A549 (cell line): ENCODE results near the gene TMEM207. TPM values are rescaled to one million over a fixed set of nuclear protein-coding genes. Genes with fewer than 3 reads are reported as not detected.

Experiments
- ATAC-seq, 2 experiments: fragments of 200-7000 bp in 1 of 2; fragments of >200 bp in 1 of 2; cut with Nextera tagmentation in 1 of 2; cut with Tn5 transposase in 1 of 2; 3 replicates each; pipeline versions ENCODE4 v1.8.0 to v1.9.1; 2018 to 2020; ENCODE audit warnings: mild to moderate bottlenecking in 1 of 2, moderate library complexity in 1 of 2
- CTCF ChIA-PET: fragments of 300-600 bp; sonication (Branson Sonifier 250); formaldehyde crosslinking; extraction: SDS; loops from one replicate; lab custom pipeline; 2021; ENCODE audit warnings: antibody characterized with exemption, inconsistent platforms; lab: Yijun Ruan, JAX
- POLR2A ChIA-PET: fragments of 350-600 bp; formaldehyde crosslinking; extraction: SDS; loops from one replicate; lab custom pipeline; 2021; ENCODE audit warnings: antibody characterized with exemption, inconsistent platforms; lab: Yijun Ruan, JAX
- DNase-seq, 2 experiments: peaks; one replicate each; pipeline versions ENCODE4 v3.0.0 to v3.0.0-alpha.2; 2011 to 2016; ENCODE audit warnings: low read depth in 1 of 2, low spot score in 1 of 2
- FAIRE-seq: peaks from 2 replicates; lab custom pipeline; 2011; peaks lifted over from hg19 to GRCh38; lab: Jason Lieb, UNC
- H3K27ac ChIP-seq, 2 experiments: fragments of >200 bp; sonication (Bioruptor Twin); formaldehyde crosslinking; 3 replicates each; pipeline ENCODE4 v1.5.1; 2016 to 2017
- H3K4me1 ChIP-seq: fragments of >200 bp; sonication (Bioruptor Twin); formaldehyde crosslinking; 3 replicates; pipeline ENCODE4 v1.6.1; 2016
- H3K4me2 ChIP-seq: fragments of >200 bp; sonication (Bioruptor Twin); formaldehyde crosslinking; 3 replicates; pipeline ENCODE4 v1.6.1; 2016
- H3K4me3 ChIP-seq: fragments of >200 bp; sonication (Bioruptor Twin); formaldehyde crosslinking; 3 replicates; pipeline ENCODE4 v1.5.1; 2016
- H3K9me3 ChIP-seq: fragments of >200 bp; sonication (Bioruptor Twin); formaldehyde crosslinking; 3 replicates; pipeline ENCODE4 v1.6.1; 2016
- BCL3 ChIP-seq: fragments of >200 bp; sonication (Bioruptor Twin); formaldehyde crosslinking; IDR thresholded peaks from 3 replicates; pipeline ENCODE4 v1.6.1; 2016
- CBX8 ChIP-seq: fragments of 200-600 bp; sonication (generic); IDR thresholded peaks from 2 replicates; pipeline ENCODE4 v1.6.1; 2016
- CEBPB ChIP-seq, 2 experiments: fragments of >200 bp in 1 of 2; sonication (Bioruptor Twin) in 1 of 2; formaldehyde crosslinking in 1 of 2; IDR thresholded peaks; 2 replicates each; pipeline ENCODE4 v1.6.1; 2012 to 2016
- CHD2 ChIP-seq: fragments of 150-350 bp; IDR thresholded peaks from 2 replicates; pipeline ENCODE4 v1.6.1; 2014; ENCODE audit warnings: low read length; ENCODE audit not compliant: partially characterized antibody
- CHD4 ChIP-seq: fragments of 200-600 bp; sonication (generic); IDR thresholded peaks from 2 replicates; pipeline ENCODE4 v1.6.1; 2016; ENCODE audit warnings: antibody characterized with exemption, mild to moderate bottlenecking, borderline replicate concordance
- EP300 ChIP-seq, 2 experiments: fragments of >200 bp; sonication (Bioruptor Twin); formaldehyde crosslinking; IDR thresholded peaks; 2 replicates in 1 of 2; 3 replicates in 1 of 2; pipeline ENCODE4 v1.6.1; 2016 to 2017
- GATA3 ChIP-seq: IDR thresholded peaks from 2 replicates; pipeline ENCODE4 v1.6.1; 2012; ENCODE audit warnings: borderline replicate concordance
- HDAC2 ChIP-seq: fragments of 200-600 bp; sonication (generic); IDR thresholded peaks from 2 replicates; pipeline ENCODE4 v1.6.1; 2016
- HOXB13 ChIP-seq: fragments of 250-450 bp; sonication (Bioruptor Pico); IDR thresholded peaks from 2 replicates; pipeline ENCODE4 v1.5.0; 2020; ENCODE audit warnings: low read depth, mild to moderate bottlenecking, moderate library complexity
- HOXB5 ChIP-seq: fragments of 250-450 bp; sonication (Bioruptor Pico); IDR thresholded peaks from 2 replicates; pipeline ENCODE4 v1.5.0; 2020; ENCODE audit warnings: mild to moderate bottlenecking, moderate library complexity
- KDM1A ChIP-seq: fragments of 200-600 bp; sonication (generic); IDR thresholded peaks from 2 replicates; pipeline ENCODE4 v1.6.1; 2016; ENCODE audit warnings: low read depth, mild to moderate bottlenecking
- KDM5A ChIP-seq: fragments of 200-600 bp; sonication (generic); IDR thresholded peaks from 2 replicates; pipeline ENCODE4 v1.6.1; 2016; ENCODE audit warnings: antibody characterized with exemption, mild to moderate bottlenecking
- MYC ChIP-seq: IDR thresholded peaks from 2 replicates; pipeline ENCODE4 v1.6.1; 2012; ENCODE audit warnings: mild to moderate bottlenecking, inconsistent platforms, low read length, improper control_type of control experiment, borderline replicate concordance
- NFE2L2 ChIP-seq: fragments of 150-350 bp; conservative IDR thresholded peaks from 2 replicates; pipeline ENCODE4 v1.6.1; 2014; ENCODE audit warnings: low read length
- NR3C1 ChIP-seq: fragments of >200 bp; sonication (Bioruptor Twin); formaldehyde crosslinking; IDR thresholded peaks from 3 replicates; pipeline ENCODE4 v1.6.1; 2017
- PBX3 ChIP-seq: IDR thresholded peaks from 2 replicates; pipeline ENCODE4 v1.6.1; 2012
- POLR2A ChIP-seq: IDR thresholded peaks from 2 replicates; pipeline ENCODE4 v1.6.1; 2012; ENCODE audit warnings: mild to moderate bottlenecking, low read length
- POLR2AphosphoS2 ChIP-seq: conservative IDR thresholded peaks from 2 replicates; pipeline ENCODE4 v1.6.1; 2012; ENCODE audit warnings: low read length, improper control_type of control experiment, inconsistent platforms
- RFX5 ChIP-seq: fragments of 450-650 bp; IDR thresholded peaks from 2 replicates; pipeline ENCODE4 v1.7.1; 2014; ENCODE audit warnings: antibody characterized with exemption, mild to moderate bottlenecking, moderate library complexity
- SREBF2 ChIP-seq: fragments of 450-650 bp; IDR thresholded peaks from 2 replicates; pipeline ENCODE4 v1.6.1; 2014; ENCODE audit warnings: mild to moderate bottlenecking, moderate library complexity
- ZFP36 ChIP-seq: fragments of 450-650 bp; IDR thresholded peaks from 2 replicates; pipeline ENCODE4 v1.6.1; 2014; ENCODE audit warnings: borderline replicate concordance; ENCODE audit not compliant: partially characterized antibody
- ZNF302 ChIP-seq: fragments of 250-450 bp; sonication (Bioruptor Pico); IDR thresholded peaks from 2 replicates; pipeline ENCODE4 v1.9.0; 2021; ENCODE audit warnings: inconsistent platforms, mild to moderate bottlenecking, moderate library complexity
- WGBS: methylation state at CpG from one replicate; pipeline ENCODE4 v1.1.6; 2017; ENCODE audit errors: missing lambda C conversion rate; 5-methylcytosine and 5-hydroxymethylcytosine counted together
- polyA plus RNA-seq, 4 experiments: library from polyadenylated mRNA; depleted of rRNA in 3 of 4; stranded (reverse); fragments of >200 nt; fragmentation: RNase III in 1 of 4; extraction: RNeasy Plus Mini Kit Qiagen cat#74134 plus additional on column Dnase treatment in 1 of 4; gene quantifications; 2 replicates in 3 of 4; 3 replicates in 1 of 4; pipeline ENCODE4 v1.2.3, GENCODE V29; 2011 to 2017
- TF ChIP-seq, protein P1 (sequence below): fragments of 250-450 bp; sonication (Bioruptor Pico); IDR thresholded peaks from 2 replicates; pipeline ENCODE4 v1.5.0; 2021; ENCODE audit warnings: mild to moderate bottlenecking, moderate library complexity, borderline replicate concordance
- TF ChIP-seq, protein P2 (sequence below): IDR thresholded peaks from 2 replicates; pipeline ENCODE4 v1.6.1; 2012; ENCODE audit warnings: low read depth, borderline replicate concordance

TMEM207 gene
- polyA plus RNA-seq, 2 of the 4 experiments (the other 2 are of a cell fraction): not detected

DNA sequence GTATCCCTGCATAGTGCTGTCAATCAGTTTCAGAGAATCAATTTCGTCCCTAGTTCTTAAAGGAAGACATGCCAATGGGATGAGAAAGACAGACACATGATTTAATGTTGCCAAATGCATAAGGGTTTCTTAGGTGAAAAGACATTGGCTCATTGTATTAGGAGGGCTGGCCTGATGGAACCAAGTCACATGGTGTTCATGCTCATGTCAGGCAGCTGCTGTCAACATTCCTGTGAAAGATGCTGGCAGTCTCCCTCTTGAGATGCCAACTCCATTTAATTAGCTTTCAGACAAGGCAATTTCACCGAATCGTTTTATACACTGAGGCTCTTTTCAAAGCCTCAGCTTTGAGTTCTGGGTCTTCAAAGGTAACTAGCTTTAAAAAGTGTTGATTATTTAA is 48.1 kb upstream of the TMEM207 start:
- H3K9me3 ChIP-seq: no peaks in the 10 kb centered on the region
- CTCF ChIA-PET: interaction anchor here (1.1 to 1.8 kb wide), 2 partner anchors 9 to 11 kb away, joined by 3 to 4 read pairs; no protein-coding TSS in a partner anchor
- ATAC-seq: no peak
- TF ChIP-seq, protein P1, sequence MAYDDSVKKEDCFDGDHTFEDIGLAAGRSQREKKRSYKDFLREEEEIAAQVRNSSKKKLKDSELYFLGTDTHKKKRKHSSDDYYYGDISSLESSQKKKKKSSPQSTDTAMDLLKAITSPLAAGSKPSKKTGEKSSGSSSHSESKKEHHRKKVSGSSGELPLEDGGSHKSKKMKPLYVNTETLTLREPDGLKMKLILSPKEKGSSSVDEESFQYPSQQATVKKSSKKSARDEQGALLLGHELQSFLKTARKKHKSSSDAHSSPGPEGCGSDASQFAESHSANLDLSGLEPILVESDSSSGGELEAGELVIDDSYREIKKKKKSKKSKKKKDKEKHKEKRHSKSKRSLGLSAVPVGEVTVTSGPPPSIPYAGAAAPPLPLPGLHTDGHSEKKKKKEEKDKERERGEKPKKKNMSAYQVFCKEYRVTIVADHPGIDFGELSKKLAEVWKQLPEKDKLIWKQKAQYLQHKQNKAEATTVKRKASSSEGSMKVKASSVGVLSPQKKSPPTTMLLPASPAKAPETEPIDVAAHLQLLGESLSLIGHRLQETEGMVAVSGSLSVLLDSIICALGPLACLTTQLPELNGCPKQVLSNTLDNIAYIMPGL: no peak
- TF ChIP-seq CBX8 (no peak), HDAC2 (no peak), PBX3 (no peak), ZNF302 (CRISPR knock-in tag) (no peak), CHD2 (no peak), NR3C1 (no peak), ZFP36 (no peak)
- H3K4me3 ChIP-seq: no peak overlapping the region
- POLR2A ChIA-PET: no interaction called here
- FAIRE-seq: no peak
- WGBS: 83% methylated on average over 3 of the region's 3 CpGs
- H3K4me2 ChIP-seq: no peak overlapping the region
- DNase-seq: no peak
- no peaks in the 10 kb centered on the region for H3K4me1 ChIP-seq
- no peak overlapping the region for H3K27ac ChIP-seq

- CTCF ChIA-PET: interaction anchor here (1.1 kb wide), 1 partner anchor 10 kb away, joined by 4 read pairs; no protein-coding TSS in a partner anchor
- WGBS: 8% methylated on average over 1 of the region's 1 CpG
- DNase-seq: no peak
- no peak for TF ChIP-seq KDM5A
- TF ChIP-seq MYC: no peak
- TF ChIP-seq, all 56 proteins: peak for 0
- no peak for FAIRE-seq
- H3K4me2 ChIP-seq: no peak overlapping the region
- no peak overlapping the region for H3K4me3 ChIP-seq
- POLR2A ChIA-PET: no interaction called here
- no peak overlapping the region for H3K27ac ChIP-seq
- no peak for ATAC-seq
- H3K9me3 ChIP-seq: no peaks in the 10 kb centered on the region
- H3K4me1 ChIP-seq: no peaks in the 10 kb centered on the region
Observed at GRCh38 chr3:190496859-190497258, 47.2 kb upstream of the TMEM207 start.

DNA sequence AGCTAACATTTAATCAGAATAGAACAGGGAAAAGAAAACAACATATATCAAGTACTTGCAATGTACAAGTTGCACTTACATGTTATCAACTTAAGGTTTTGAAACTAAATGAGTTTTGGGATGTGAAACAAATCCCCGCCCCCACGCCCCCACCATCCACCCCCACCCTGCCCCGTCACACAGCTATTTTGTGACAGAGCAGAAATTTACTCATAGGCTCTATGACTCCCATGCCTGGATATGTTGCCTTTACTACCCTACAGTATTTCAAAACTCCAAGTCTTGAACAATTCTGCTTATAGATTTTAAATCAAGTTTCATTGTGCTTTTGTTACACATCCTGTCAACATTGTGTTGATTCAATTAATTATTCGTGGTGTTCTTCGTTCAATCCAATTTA is 46.1 kb upstream of the TMEM207 start:
- TF ChIP-seq NFE2L2 (no peak), POLR2AphosphoS2 (no peak), BCL3 (no peak), CHD4 (no peak), CEBPB (IDR thresholded peaks at IDR 0.05) (no peak), KDM1A (no peak), EP300 (IDR thresholded peaks at IDR 0.05) (no peak), HOXB5 (CRISPR knock-in tag) (no peak), SREBF2 (no peak), POLR2A (no peak), RFX5 (no peak), HOXB13 (CRISPR knock-in tag) (no peak), GATA3 (no peak)
- TF ChIP-seq, protein P2, sequence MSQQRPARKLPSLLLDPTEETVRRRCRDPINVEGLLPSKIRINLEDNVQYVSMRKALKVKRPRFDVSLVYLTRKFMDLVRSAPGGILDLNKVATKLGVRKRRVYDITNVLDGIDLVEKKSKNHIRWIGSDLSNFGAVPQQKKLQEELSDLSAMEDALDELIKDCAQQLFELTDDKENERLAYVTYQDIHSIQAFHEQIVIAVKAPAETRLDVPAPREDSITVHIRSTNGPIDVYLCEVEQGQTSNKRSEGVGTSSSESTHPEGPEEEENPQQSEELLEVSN: no peak
- no peak for DNase-seq
- ATAC-seq: no peak
- POLR2A ChIA-PET: no interaction called here
- Histone ChIP-seq H3K4me1 (no peaks in the 10 kb centered on the region), H3K4me3 (no peak overlapping the region), H3K9me3 (no peaks in the 10 kb centered on the region), H3K4me2 (no peak overlapping the region), H3K27ac (no peak overlapping the region)
- CTCF ChIA-PET: interaction anchor here (0.7 kb wide), 1 partner anchor 11 kb away, joined by 3 read pairs; no protein-coding TSS in a partner anchor
- FAIRE-seq: no peak
- 81% methylated on average over 5 of the region's 5 CpGs for WGBS
